Activated naive CD4-positive, alpha-beta T cell treated with anti-CD3 and anti-CD28 coated beads, Interleukin-2, amount 50 U/mL, for 24 hours (primary cell): Measurements from ENCODE around the gene DHRS12.

Experiments used
- H3K27ac Mint-ChIP-seq: one replicate; pipeline ENCODE4 v1.8.0; 2021; ENCODE audit warnings: mild to moderate bottlenecking, mixed read lengths
- H3K27me3 Mint-ChIP-seq: one replicate; pipeline ENCODE4 v1.8.0; 2021; ENCODE audit warnings: mixed read lengths
- H3K36me3 Mint-ChIP-seq: one replicate; pipeline ENCODE4 v1.8.0; 2021; ENCODE audit warnings: mixed read lengths
- H3K4me1 Mint-ChIP-seq: one replicate; pipeline ENCODE4 v1.8.0; 2021; ENCODE audit warnings: mixed read lengths
- H3K4me3 Mint-ChIP-seq: one replicate; pipeline ENCODE4 v1.8.0; 2021; ENCODE audit warnings: mild to moderate bottlenecking, mixed read lengths
- H3K9me3 Mint-ChIP-seq: one replicate; pipeline ENCODE4 v1.8.0; 2021; ENCODE audit warnings: mixed read lengths

The DHRS12 gene

GRCh38 chr13:51723529-51723928, 80.4 kb downstream of the DHRS12 start:
- Mint-ChIP-seq H3K4me1 (no peaks in the 10 kb centered on the region), H3K9me3 (no peaks in the 10 kb centered on the region), H3K4me3 (no peak overlapping the region), H3K36me3 (peaks cover 20% of the 10 kb centered on the region), H3K27me3 (no peaks in the 10 kb centered on the region), H3K27ac (no peak overlapping the region)

DNA sequence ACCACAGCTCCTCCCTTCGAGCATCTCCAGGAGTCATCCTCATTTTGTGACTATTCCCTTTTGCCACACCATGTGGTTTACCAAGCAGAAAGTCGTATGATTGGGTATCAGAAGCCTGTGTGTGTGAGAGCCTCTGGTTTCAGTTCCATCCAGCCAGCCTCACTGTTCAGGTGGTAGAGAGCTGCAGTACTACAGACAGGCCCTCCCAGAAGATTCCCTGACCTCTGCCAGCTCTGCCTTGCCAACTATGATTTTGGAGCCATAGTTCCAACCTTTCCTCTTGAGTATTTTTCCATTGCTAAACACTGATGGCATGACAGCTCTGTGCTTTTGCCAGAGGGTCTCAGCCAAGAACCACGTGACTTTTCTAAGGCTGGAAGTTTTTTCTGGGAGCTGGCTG, 82.5 kb downstream of the DHRS12 start:
- Mint-ChIP-seq H3K27ac (no peak overlapping the region), H3K9me3 (no peaks in the 10 kb centered on the region), H3K36me3 (peaks cover 10% of the 10 kb centered on the region), H3K27me3 (no peaks in the 10 kb centered on the region), H3K4me1 (no peaks in the 10 kb centered on the region), H3K4me3 (no peak overlapping the region)

DNA sequence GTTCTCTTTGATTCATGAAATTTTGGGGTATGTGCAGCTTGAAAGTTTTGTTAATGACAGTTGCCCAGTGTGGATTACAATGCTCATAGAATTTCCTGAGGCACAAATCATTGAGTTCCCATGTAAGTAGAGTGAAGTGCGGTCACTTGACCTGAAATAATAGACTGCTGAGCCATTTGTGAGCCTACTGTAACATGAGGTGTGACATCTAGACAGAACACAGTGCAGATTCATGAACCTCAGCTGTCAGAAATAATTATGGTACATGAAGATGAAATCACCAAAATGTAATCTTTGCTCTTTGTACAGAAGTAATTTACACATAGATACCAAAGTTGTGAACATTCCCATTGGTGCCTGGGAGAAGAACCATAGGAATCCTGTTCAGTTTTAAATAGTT, 84.6 kb downstream of the DHRS12 start:
- Mint-ChIP-seq H3K27me3 (no peaks in the 10 kb centered on the region), H3K36me3 (peaks cover 5% of the 10 kb centered on the region), H3K4me1 (no peaks in the 10 kb centered on the region), H3K27ac (no peak overlapping the region), H3K4me3 (no peak overlapping the region), H3K9me3 (no peaks in the 10 kb centered on the region)
